Right atrium auricular region (tissue), 2 donors: ENCODE results near the gene KLC4. TPM values are rescaled to one million over a fixed set of nuclear protein-coding genes. Genes with fewer than 3 reads are reported as not detected.
A peak's percentile ranks its signal among the peaks of the same experiment; 100 is the strongest.
"Not testable (repeated sequence)": the region's sequence is repeated elsewhere in the genome, so short reads cannot be mapped to it uniquely, and the experiment has no call there.

Experiments used
- DNase-seq: peaks from one replicate; pipeline ENCODE4 v3.0.0-alpha.2; 2019; ENCODE audit warnings: low spot score
- H3K27ac ChIP-seq, 2 donors: fragments of 200-600 bp; sonication (generic); 1 replicate in 1 of 2; 2 replicates in 1 of 2; pipeline ENCODE4 v1.5.1; 2016 to 2019
- H3K27me3 ChIP-seq, 2 donors: fragments of 200-600 bp; sonication (generic); one replicate each; pipeline versions ENCODE4 v1.5.1 to v1.6.0; 2017 to 2019
- H3K36me3 ChIP-seq: fragments of 200-600 bp; sonication (generic); one replicate; pipeline ENCODE4 v1.5.1; 2016
- H3K4me1 ChIP-seq, 2 donors: fragments of 200-600 bp; sonication (generic); one replicate each; pipeline versions ENCODE4 v1.5.1 to v1.6.0; 2017 to 2019
- H3K4me3 ChIP-seq, 2 donors: fragments of 200-600 bp; sonication (generic); 1 replicate in 1 of 2; 2 replicates in 1 of 2; pipeline ENCODE4 v1.5.1; 2017 to 2019; ENCODE audit warnings: mild to moderate bottlenecking in 1 of 2, moderate library complexity in 1 of 2
- H3K9me3 ChIP-seq, 2 donors: fragments of 200-600 bp; sonication (generic); one replicate each; pipeline ENCODE4 v1.5.1; 2019
- CTCF ChIP-seq, 2 donors: fragments of 200-600 bp; sonication (generic); IDR thresholded peaks; one replicate each; pipeline ENCODE4 v1.5.1; 2019; ENCODE audit warnings: antibody characterized with exemption in 2 of 2
- total RNA-seq, 2 donors: library from RNA; depleted of rRNA; stranded (reverse); fragments of >200 nt; gene quantifications; one replicate each; pipeline ENCODE4 v1.1.0, GENCODE V29; 2016

KLC4 gene
- total RNA-seq, 2 donors from 2014 or later: 22.5 to 46.5 TPM

- no peaks in the 10 kb centered on the region for H3K27me3 ChIP-seq
- peak overlapping the region in 1 of 2 donors; percentile 39 for H3K27ac ChIP-seq
- H3K4me3 ChIP-seq: no peak overlapping the region
- peaks cover 0 to 17% of the 10 kb centered on the region in 2 donors for H3K4me1 ChIP-seq
- no peak for DNase-seq
- no peak for TF ChIP-seq CTCF (IDR thresholded peaks at IDR 0.05)
- no peaks in the 10 kb centered on the region for H3K9me3 ChIP-seq
- peaks cover 37% of the 10 kb centered on the region for H3K36me3 ChIP-seq
These were observed 22.2 kb upstream of the KLC4 start for GRCh38 chr6:43037197-43037596.

- no peak overlapping the region for H3K4me3 ChIP-seq
- H3K27ac ChIP-seq: peak overlapping the region in 1 of 2 donors; percentile 39
- H3K27me3 ChIP-seq: no peaks in the 10 kb centered on the region
- peaks cover 0 to 17% of the 10 kb centered on the region in 2 donors for H3K4me1 ChIP-seq
- no peak for DNase-seq
- H3K9me3 ChIP-seq: no peaks in the 10 kb centered on the region
- TF ChIP-seq CTCF (IDR thresholded peaks at IDR 0.05): no peak
- peaks cover 33% of the 10 kb centered on the region for H3K36me3 ChIP-seq
These were observed 21.7 kb upstream of the KLC4 start for GRCh38 chr6:43037706-43038105.

- peaks cover 38% of the 10 kb centered on the region for H3K36me3 ChIP-seq
- no peak for DNase-seq
- no peak for TF ChIP-seq CTCF (IDR thresholded peaks at IDR 0.05)
These were observed 20.7 kb upstream of the KLC4 start for GRCh38 chr6:43038727-43039126.

GRCh38 chr6:43040542-43041257 lies 18.7 kb upstream of the KLC4 start:
- Histone ChIP-seq H3K27ac (no peak overlapping the region), H3K4me1 (peaks cover 0 to 12% of the 10 kb centered on the region in 2 donors), H3K27me3 (no peaks in the 10 kb centered on the region), H3K9me3 (no peaks in the 10 kb centered on the region), H3K4me3 (no peak overlapping the region), H3K36me3 (peaks cover 51% of the 10 kb centered on the region)
- no peak for DNase-seq
- no peak for TF ChIP-seq CTCF (IDR thresholded peaks at IDR 0.05)

More at GRCh38 chr6:43038727-43039126, 20.7 kb upstream of the KLC4 start:
- Histone ChIP-seq H3K27me3 (no peaks in the 10 kb centered on the region), H3K4me3 (no peak overlapping the region), H3K4me1 (peaks cover 0 to 17% of the 10 kb centered on the region in 2 donors), H3K9me3 (no peaks in the 10 kb centered on the region), H3K27ac (no peak overlapping the region)

- not testable (repeated sequence) for H3K27me3 ChIP-seq, H3K4me3 ChIP-seq, H3K4me1 ChIP-seq, H3K9me3 ChIP-seq, H3K27ac ChIP-seq, DNase-seq
- peaks cover 55% of the 10 kb centered on the region for H3K36me3 ChIP-seq
These were observed 18.0 kb upstream of the KLC4 start for GRCh38 chr6:43041475-43041874.

- Histone ChIP-seq H3K9me3 (no peaks in the 10 kb centered on the region), H3K4me1 (no peaks in the 10 kb centered on the region), H3K36me3 (peaks cover 65% of the 10 kb centered on the region), H3K4me3 (no peak overlapping the region), H3K27me3 (no peaks in the 10 kb centered on the region), H3K27ac (no peak overlapping the region)
- TF ChIP-seq CTCF (IDR thresholded peaks at IDR 0.05): no peak
- DNase-seq: no peak
These were observed 16.1 kb upstream of the KLC4 start for GRCh38 chr6:43043310-43043709.
